Osteocyte (in vitro differentiated cells): ENCODE results near the gene ABCC8. TPM values are rescaled to one million over a fixed set of nuclear protein-coding genes. Genes with fewer than 3 reads are reported as not detected.

Experiments
- DNase-seq: peaks from one replicate; pipeline ENCODE4 v3.0.0; 2021; ENCODE audit warnings: mixed read lengths; ENCODE audit not compliant: unreplicated experiment; ENCODE audit errors: extremely low spot score
- H3K27ac Mint-ChIP-seq: one replicate; pipeline ENCODE4 v1.8.0; 2021; ENCODE audit warnings: mild to moderate bottlenecking, mixed read lengths; ENCODE audit not compliant: unreplicated experiment
- H3K27me3 Mint-ChIP-seq: one replicate; pipeline ENCODE4 v1.8.0; 2021; ENCODE audit warnings: mixed read lengths; ENCODE audit not compliant: unreplicated experiment
- H3K36me3 Mint-ChIP-seq: one replicate; pipeline ENCODE4 v1.8.0; 2021; ENCODE audit warnings: mixed read lengths; ENCODE audit not compliant: unreplicated experiment
- H3K4me1 Mint-ChIP-seq: one replicate; pipeline ENCODE4 v1.8.0; 2021; ENCODE audit warnings: mixed read lengths; ENCODE audit not compliant: unreplicated experiment
- H3K4me3 Mint-ChIP-seq: one replicate; pipeline ENCODE4 v1.8.0; 2021; ENCODE audit warnings: mild to moderate bottlenecking, moderate library complexity, mixed read lengths; ENCODE audit not compliant: unreplicated experiment
- H3K9me3 Mint-ChIP-seq: one replicate; pipeline ENCODE4 v1.8.0; 2021; ENCODE audit warnings: mixed read lengths; ENCODE audit not compliant: unreplicated experiment
- total RNA-seq: library from RNA; stranded (reverse); gene quantifications from 2 replicates; pipeline ENCODE4 v1.2.1, GENCODE V29; 2021
- TF ChIP-seq, protein P1 (sequence below): fragments of 200-600 bp; sonication (generic); IDR thresholded peaks from 2 replicates; pipeline ENCODE4 v1.5.0; 2021; ENCODE audit warnings: antibody characterized with exemption, mild to moderate bottlenecking, moderate library complexity

The ABCC8 gene
- total RNA-seq, 1 donor from 2014 or later = not detected

- TF ChIP-seq, protein P1, sequence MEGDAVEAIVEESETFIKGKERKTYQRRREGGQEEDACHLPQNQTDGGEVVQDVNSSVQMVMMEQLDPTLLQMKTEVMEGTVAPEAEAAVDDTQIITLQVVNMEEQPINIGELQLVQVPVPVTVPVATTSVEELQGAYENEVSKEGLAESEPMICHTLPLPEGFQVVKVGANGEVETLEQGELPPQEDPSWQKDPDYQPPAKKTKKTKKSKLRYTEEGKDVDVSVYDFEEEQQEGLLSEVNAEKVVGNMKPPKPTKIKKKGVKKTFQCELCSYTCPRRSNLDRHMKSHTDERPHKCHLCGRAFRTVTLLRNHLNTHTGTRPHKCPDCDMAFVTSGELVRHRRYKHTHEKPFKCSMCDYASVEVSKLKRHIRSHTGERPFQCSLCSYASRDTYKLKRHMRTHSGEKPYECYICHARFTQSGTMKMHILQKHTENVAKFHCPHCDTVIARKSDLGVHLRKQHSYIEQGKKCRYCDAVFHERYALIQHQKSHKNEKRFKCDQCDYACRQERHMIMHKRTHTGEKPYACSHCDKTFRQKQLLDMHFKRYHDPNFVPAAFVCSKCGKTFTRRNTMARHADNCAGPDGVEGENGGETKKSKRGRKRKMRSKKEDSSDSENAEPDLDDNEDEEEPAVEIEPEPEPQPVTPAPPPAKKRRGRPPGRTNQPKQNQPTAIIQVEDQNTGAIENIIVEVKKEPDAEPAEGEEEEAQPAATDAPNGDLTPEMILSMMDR = no peak
- Mint-ChIP-seq H3K27me3 (peaks cover 41% of the 10 kb centered on the region), H3K36me3 (no peaks in the 10 kb centered on the region)
These were observed 8.5 kb downstream of the ABCC8 start for GRCh38 chr11:17468122-17468521.

GRCh38 chr11:17463546-17464174 lies 13.0 kb downstream of the ABCC8 start:
- H3K27me3 Mint-ChIP-seq = peaks cover 25% of the 10 kb centered on the region
- H3K4me3 Mint-ChIP-seq = no peak overlapping the region
- TF ChIP-seq, protein P1 = no peak
- H3K27ac Mint-ChIP-seq = no peak overlapping the region
- no peaks in the 10 kb centered on the region for H3K36me3 Mint-ChIP-seq
- no peaks in the 10 kb centered on the region for H3K9me3 Mint-ChIP-seq
- no peak for DNase-seq
- H3K4me1 Mint-ChIP-seq = no peaks in the 10 kb centered on the region

More at GRCh38 chr11:17468122-17468521, 8.5 kb downstream of the ABCC8 start:
- DNase-seq = no peak
- Mint-ChIP-seq H3K4me3 (no peak overlapping the region), H3K4me1 (no peaks in the 10 kb centered on the region), H3K9me3 (no peaks in the 10 kb centered on the region), H3K27ac (no peak overlapping the region)

DNA sequence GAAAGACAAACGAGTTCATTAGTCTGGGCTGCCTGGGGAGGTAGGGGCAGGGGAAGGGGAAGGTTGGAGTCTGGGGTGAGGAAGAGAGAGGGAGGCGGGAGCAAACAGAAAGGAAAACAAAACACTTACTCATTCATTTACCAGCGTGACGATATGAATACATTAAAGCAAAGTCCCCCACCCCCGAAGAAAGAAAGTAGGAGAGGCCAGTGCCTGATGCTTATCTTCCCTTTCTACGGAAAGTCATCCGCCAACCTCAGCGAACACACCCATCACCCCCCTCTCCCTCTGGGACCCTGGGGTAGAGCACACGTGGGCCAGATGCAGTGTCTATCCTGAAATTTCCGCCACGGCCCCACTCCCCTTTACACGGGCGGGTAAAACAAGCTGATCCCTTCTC lies 13.7 kb downstream of the ABCC8 start:
- H3K4me3 Mint-ChIP-seq = no peak overlapping the region
- H3K4me1 Mint-ChIP-seq = no peaks in the 10 kb centered on the region
- TF ChIP-seq, protein P1 = no peak
- H3K27ac Mint-ChIP-seq = no peak overlapping the region
- H3K36me3 Mint-ChIP-seq = no peaks in the 10 kb centered on the region
- no peaks in the 10 kb centered on the region for H3K9me3 Mint-ChIP-seq
- DNase-seq = no peak
- peaks cover 27% of the 10 kb centered on the region for H3K27me3 Mint-ChIP-seq

GRCh38 chr11:17460406-17460805 lies 16.2 kb downstream of the ABCC8 start:
- peaks cover 34% of the 10 kb centered on the region for H3K27me3 Mint-ChIP-seq
- no peak for DNase-seq
- no peak overlapping the region for H3K4me3 Mint-ChIP-seq
- no peaks in the 10 kb centered on the region for H3K4me1 Mint-ChIP-seq
- H3K36me3 Mint-ChIP-seq = no peaks in the 10 kb centered on the region
- TF ChIP-seq, protein P1 = no peak
- no peak overlapping the region for H3K27ac Mint-ChIP-seq
- H3K9me3 Mint-ChIP-seq = no peaks in the 10 kb centered on the region

DNA sequence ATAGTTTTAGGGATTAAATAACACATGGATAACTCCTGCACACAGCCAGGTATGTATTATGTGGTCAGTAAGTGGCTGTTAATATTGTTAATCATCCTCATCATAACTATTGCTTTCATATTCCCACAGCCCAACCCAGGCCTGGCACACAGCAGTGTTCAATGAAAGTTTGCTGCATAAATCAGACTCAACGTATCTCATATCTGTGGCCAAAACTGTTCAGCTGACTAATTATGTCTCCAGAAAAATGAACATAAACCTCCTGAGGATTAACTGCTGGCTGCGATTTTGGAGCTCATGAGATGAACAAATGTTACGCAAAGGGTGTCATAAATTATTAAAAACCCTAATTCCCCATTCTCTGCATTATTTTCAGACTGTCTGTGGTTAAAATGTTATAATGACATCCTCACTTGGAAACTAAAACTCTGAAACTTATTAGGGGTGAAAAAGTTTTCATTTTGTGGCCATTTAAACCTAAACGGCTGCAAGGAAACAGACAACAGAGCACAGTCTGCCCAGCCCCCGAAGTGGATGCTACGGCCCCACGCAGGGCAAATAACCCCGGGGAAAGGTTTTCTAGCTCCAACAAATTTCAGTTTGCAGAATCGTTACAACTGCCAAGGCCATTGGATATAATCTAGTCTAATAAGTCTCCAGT lies 17.3 kb downstream of the ABCC8 start:
- no peak overlapping the region for H3K4me3 Mint-ChIP-seq
- H3K27ac Mint-ChIP-seq = no peak overlapping the region
- no peaks in the 10 kb centered on the region for H3K36me3 Mint-ChIP-seq
- TF ChIP-seq, protein P1 = no peak
- peaks cover 28% of the 10 kb centered on the region for H3K27me3 Mint-ChIP-seq
- no peaks in the 10 kb centered on the region for H3K4me1 Mint-ChIP-seq
- no peaks in the 10 kb centered on the region for H3K9me3 Mint-ChIP-seq
- no peak for DNase-seq
